ENCODE measurements around the gene LPCAT1. TPM values are rescaled to one million over a fixed set of nuclear protein-coding genes. Genes with fewer than 3 reads are reported as not detected.
"Not testable (repeated sequence)": the region's sequence is repeated elsewhere in the genome, so short reads cannot be mapped to it uniquely, and the experiment has no call there.

Gene LPCAT1
- total RNA-seq, 1 donor from 2014 or later = 45.7 TPM

DNA sequence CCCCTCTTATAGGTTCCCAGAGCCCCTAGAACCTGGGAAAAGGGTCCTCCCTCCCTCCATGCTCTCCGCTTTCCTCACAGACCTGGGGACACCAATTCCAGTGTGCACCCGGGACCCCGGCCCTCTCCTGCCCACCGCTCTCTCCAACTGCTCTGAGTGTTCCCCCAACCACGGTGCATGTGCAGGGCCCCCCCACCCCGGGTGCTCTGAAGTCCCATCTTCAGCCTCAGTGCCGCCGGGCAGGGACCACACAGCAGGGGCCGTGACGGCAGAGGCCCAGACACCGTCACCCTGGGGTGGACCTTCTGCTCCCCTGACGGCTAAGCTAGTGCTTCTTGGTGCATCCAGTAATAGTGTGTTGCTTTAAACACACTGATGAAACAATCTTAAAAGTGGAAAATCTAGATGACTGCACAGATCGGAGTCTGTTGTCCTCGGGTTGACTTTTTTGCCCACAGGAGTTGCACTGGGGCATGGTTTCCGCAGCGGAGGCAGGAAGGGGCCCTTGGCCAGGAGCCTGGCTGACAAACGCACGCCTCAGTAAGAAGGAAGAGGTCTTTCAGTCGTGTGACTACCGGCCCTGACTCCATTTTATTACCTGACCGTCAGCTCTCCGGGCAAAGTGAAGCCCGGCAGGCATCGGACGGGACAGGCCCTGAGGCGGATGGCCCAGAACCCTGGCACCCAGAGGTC is 42.3 kb downstream of the LPCAT1 start:
- no peak for DNase-seq (ENCODE audit: low spot score)

- DNase-seq (ENCODE audit: low spot score) = no peak
Observed at GRCh38 chr5:1480806-1481205, 43.0 kb downstream of the LPCAT1 start.

- DNase-seq (ENCODE audit: low spot score) = no peak
Observed at GRCh38 chr5:1480217-1480616, 43.5 kb downstream of the LPCAT1 start.

DNA sequence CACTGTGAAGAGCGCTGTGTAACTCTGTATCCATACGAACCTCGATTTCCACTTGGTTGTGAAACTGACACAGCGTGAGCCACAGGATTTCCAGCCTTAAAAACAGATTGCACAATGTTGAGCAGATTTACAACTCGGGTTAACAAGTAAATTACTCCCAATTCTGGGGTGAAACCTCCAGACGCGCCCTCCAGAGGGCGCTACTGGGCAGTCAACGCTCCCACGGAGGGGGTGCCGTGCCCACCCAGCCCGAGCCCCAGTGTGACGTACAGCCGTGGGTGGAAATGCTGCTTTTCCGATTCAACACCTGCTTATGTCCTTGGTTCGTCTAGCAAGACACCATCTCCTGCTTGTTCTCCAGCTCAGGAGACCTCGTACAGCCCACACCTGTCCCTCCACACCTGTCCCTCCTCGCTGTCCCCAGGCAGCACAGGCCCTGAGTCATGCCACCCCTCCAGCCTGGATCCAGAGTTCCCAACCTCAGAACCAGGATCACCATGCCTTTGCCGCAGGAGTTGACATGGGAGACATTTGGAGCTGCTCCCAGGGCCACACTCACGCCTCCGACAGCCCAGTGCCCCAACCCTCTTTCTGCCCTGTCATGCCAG is 44.1 kb downstream of the LPCAT1 start:
- DNase-seq (ENCODE audit: low spot score) = no peak

- DNase-seq (ENCODE audit: low spot score) = no peak
Observed at GRCh38 chr5:1479066-1479465, 44.7 kb downstream of the LPCAT1 start.

- no peak for DNase-seq (ENCODE audit: low spot score)
Observed at GRCh38 chr5:1478271-1479035, 45.3 kb downstream of the LPCAT1 start.

GRCh38 chr5:1477341-1477740 is 46.4 kb downstream of the LPCAT1 start:
- DNase-seq (ENCODE audit: low spot score) = no peak

DNA sequence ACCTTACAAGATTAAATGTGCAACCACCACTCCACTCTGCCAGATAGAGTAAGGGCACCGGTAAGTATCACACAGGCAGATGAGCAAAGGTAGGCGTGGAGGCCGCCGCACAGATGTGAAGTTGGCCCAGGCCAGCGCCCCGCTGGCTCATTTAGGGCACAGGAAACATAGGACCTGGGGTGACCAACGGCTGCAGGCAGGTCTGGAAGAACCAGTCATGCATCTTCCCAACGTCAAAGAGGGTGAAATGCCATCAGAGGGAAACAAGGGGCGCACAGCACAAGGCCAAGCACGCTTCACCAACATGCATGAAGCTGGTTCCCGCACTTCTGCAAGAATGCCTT is 46.8 kb downstream of the LPCAT1 start:
- no peak for DNase-seq (ENCODE audit: low spot score)

DNA sequence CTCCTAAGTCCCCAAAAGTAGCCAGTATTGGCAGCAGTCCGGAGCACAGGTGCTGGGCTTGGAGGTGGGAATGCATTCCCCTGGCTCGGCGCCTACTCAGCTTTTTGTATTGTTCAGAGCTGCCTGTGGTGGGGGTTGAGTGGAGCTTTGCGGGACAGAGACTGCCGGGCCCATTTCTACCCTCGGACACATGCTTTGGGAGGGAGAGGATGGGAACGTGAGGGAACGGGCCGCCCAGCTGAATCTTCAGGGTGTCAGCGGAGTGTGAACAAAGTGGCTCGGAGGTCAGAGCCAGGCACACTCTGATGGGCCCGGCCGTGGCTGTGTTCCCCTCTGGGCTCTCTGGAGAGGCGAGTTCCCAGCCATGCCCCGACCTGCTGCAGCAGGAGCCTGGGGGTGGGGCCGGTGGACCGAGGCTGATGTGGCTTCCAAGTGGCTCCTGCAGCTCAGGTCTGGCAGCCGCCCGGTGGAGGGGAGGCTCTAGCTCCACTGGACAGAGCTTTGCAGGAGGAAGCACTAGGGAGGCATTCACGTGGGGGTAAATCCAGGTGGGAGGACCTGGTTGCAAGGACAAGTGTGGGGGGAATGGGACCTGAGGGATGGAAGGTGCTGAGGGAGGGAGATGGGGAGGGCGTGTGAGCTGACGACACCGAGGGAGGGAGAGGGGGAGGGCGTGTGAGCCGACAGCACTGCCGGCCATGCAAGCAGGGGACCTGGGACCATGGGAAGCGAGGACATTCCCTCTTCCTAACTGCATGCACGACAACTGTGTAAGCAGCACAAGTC is 47.4 kb downstream of the LPCAT1 start:
- no peak for DNase-seq (ENCODE audit: low spot score)

DNA sequence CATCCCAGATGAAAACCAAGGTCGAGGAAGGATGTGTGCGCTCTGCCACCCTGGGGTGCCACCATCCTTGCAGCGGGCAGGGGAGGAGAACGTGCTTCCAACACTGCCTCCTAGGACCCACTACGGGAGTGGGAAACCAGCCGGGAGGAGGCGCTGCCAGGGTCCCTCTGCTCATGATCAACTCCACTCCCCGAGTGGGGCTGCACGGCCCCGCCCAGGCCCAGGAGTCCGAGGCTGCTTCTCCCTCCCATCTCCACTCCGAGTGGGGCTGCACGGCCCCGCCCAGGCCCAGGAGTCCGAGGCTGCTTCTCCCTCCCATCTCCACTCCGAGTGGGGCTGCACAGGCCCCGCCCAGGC is 48.2 kb downstream of the LPCAT1 start:
- DNase-seq (ENCODE audit: low spot score) = not testable (repeated sequence)

- DNase-seq (ENCODE audit: low spot score) = no peak
Observed at GRCh38 chr5:1474866-1475543, 48.8 kb downstream of the LPCAT1 start.

- DNase-seq (ENCODE audit: low spot score) = no peak
Observed at GRCh38 chr5:1474183-1474839, 49.4 kb downstream of the LPCAT1 start.

GRCh38 chr5:1473746-1474145 is 50.0 kb downstream of the LPCAT1 start:
- no peak for DNase-seq (ENCODE audit: low spot score)

DNA sequence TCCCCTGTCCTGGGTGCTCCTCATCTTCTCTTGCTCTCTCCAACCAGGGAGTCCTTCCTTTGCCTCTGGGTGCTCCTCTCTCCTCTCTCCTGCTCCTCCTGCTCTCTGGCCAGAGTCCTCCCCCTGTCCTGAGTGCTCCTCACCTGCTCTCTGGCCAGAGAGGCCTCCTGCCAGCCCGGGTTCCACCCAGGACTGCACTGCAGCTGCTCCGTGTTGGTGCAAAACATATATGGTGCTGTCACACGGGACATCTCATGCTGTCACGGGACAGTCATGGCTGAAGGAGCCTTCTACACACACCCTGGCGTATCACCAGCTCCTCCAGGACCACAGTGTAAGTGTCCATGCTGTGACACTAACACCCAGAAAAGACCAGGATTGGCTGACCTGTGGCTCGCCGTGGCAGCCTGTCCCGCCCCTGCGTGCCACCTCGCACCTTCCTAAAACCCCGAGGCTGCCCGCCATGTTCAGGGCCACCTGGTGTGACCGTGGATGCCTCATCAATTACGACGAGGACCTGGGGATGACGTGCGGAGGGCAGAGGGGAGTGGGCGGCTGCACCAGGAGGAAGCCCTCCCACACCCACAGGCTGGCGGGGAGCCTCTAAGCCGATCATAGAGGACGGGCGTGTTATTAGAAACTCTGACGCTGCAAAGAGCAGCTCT is 50.7 kb downstream of the LPCAT1 start:
- no peak for DNase-seq (ENCODE audit: low spot score)

DNA sequence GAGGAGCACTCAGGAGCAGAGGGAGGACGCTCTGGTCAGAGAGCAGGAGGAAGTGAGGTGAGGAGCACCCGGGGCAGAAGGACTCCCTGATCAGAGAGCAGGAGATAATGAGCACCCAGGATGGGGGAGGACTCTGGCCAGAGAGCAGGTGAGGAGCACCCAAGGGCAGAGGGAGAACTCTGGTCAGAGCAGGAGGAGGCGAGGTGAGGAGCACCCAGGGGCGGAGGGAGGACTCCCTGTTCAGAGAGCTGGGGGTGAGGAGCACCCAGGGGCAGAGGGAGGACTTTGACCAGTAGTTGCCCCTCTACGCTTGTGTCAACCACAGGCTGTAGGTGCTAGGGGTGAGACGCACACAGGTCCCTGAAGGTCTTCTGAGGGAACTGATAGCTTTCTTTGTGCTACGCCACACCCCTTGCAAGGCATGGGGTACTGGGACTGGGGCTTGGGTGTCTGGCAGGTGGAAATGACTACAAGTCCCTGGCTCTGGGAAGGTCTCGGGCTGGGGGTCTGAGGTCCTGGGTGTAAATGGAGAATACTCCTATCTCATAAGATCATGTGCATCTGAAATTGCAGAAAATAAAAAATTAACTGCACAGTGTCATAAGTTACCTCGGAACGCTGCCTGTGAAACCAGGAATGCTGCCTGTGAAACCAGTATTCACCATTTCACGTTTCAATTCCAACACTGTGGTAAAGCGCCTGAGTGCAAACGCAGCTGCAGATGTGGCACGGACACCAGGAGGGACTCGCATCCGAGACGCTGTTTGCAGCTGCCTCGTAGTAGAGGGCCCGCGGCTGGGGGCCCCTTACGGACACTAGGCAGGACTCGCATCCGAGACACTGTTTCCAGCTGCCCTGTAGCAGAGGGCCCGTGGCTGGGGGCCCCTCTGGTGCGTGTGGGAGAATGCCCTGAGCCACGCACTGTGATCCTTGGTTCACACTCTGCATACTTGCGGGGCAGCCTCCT is 51.5 kb downstream of the LPCAT1 start:
- DNase-seq (ENCODE audit: low spot score) = no peak

- no peak for DNase-seq (ENCODE audit: low spot score)
Observed at GRCh38 chr5:1471240-1471853, 52.4 kb downstream of the LPCAT1 start.

DNA sequence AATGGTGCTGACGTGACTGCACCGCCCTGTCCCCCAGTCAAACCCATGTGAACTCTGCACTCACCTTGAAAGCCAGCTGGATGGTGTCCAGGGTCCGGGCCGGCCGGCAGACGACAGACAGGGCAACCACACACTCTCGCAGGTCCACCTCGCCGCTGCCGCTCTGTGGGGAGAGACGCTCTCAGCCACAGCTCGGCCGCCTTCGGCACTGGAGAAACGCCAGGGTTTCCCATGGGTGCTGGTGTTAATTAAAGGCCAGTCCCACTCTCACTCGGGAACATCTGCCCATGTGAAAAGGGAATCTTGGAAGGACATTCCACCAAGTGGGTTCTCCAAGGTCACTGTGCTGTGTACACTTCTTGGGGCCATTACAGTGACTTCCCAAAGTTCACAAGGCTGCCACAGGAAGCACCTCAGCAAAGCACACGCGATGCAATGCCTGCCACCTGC is 53.0 kb downstream of the LPCAT1 start:
- DNase-seq (ENCODE audit: low spot score) = no peak

Measured in mesenteric fat pad (tissue), 1 donor.